Neuronal stem cell (in vitro differentiated cells): ENCODE measurements around the gene PAQR5.

Experiments
- DNase-seq: peaks from one replicate; pipeline ENCODE4 v3.0.0-alpha.2; 2013; ENCODE audit warnings: low spot score
- H2AFZ ChIP-seq: one replicate; pipeline ENCODE4 v1.6.1; 2013; ENCODE audit warnings: mild to moderate bottlenecking, low read length, inconsistent platforms
- H2AK5ac ChIP-seq: 2 replicates; pipeline ENCODE4 v1.6.1; 2013; ENCODE audit warnings: low read depth, mild to moderate bottlenecking, inconsistent platforms, low read length, moderate library complexity, mixed read lengths
- H2BK120ac ChIP-seq: 2 replicates; pipeline ENCODE4 v1.6.1; 2013; ENCODE audit warnings: low read depth, mild to moderate bottlenecking, inconsistent platforms, low read length, moderate library complexity, mixed read lengths
- H2BK12ac ChIP-seq: one replicate; pipeline ENCODE4 v1.6.1; 2013; ENCODE audit warnings: low read length, inconsistent platforms
- H2BK15ac ChIP-seq: 2 replicates; pipeline ENCODE4 v1.6.1; 2013; ENCODE audit warnings: mild to moderate bottlenecking, low read length, inconsistent platforms, mixed read lengths
- H2BK5ac ChIP-seq: one replicate; pipeline ENCODE4 v1.6.1; 2013; ENCODE audit warnings: inconsistent platforms, mild to moderate bottlenecking, low read length, moderate library complexity
- H3K14ac ChIP-seq: one replicate; pipeline ENCODE4 v1.6.1; 2013; ENCODE audit warnings: low read length, inconsistent platforms
- H3K18ac ChIP-seq: 2 replicates; pipeline ENCODE4 v1.6.1; 2013; ENCODE audit warnings: low read length, inconsistent platforms
- H3K23ac ChIP-seq: 2 replicates; pipeline ENCODE4 v1.6.1; 2013; ENCODE audit warnings: low read depth, mild to moderate bottlenecking, mixed read lengths, low read length, inconsistent platforms; ENCODE audit not compliant: poor library complexity
- H3K27ac ChIP-seq: replicated peaks from 3 replicates; pipeline ENCODE4 v1.5.1; 2013; ENCODE audit warnings: low read length, inconsistent platforms
- H3K27me3 ChIP-seq, 3 experiments: 2 replicates each; pipeline ENCODE4 v1.6.1; 2013; ENCODE audit warnings: low read length in 3 of 3, mild to moderate bottlenecking in 2 of 3, inconsistent platforms in 1 of 3, low read depth in 1 of 3, mixed read lengths in 1 of 3, moderate library complexity in 1 of 3; ENCODE audit not compliant: control insufficient read depth in 3 of 3, insufficient read depth in 3 of 3
- H3K36me3 ChIP-seq, 2 donors: replicated peaks in 1 of 2; 2 replicates each; pipeline ENCODE4 v1.6.1; 2013; ENCODE audit warnings: low read length in 2 of 2; ENCODE audit not compliant: control insufficient read depth in 2 of 2, insufficient read depth in 2 of 2
- H3K4ac ChIP-seq: 2 replicates; pipeline ENCODE4 v1.6.1; 2013; ENCODE audit warnings: inconsistent platforms, mild to moderate bottlenecking, low read length, moderate library complexity
- H3K4me1 ChIP-seq, 2 donors: 1 replicate in 1 of 2; 2 replicates in 1 of 2; pipeline ENCODE4 v1.6.1; 2013; ENCODE audit warnings: low read length in 2 of 2, low read depth in 1 of 2; ENCODE audit not compliant: control insufficient read depth in 2 of 2, insufficient read depth in 1 of 2
- H3K4me2 ChIP-seq: one replicate; pipeline ENCODE4 v1.6.1; 2013; ENCODE audit warnings: mild to moderate bottlenecking, low read length, inconsistent platforms; ENCODE audit not compliant: insufficient read depth, poor library complexity, severe bottlenecking
- H3K4me3 ChIP-seq, 2 donors: 2 replicates each; pipeline ENCODE4 v1.5.1; 2013; ENCODE audit warnings: low read length in 2 of 2, mild to moderate bottlenecking in 2 of 2, inconsistent platforms in 1 of 2, moderate library complexity in 1 of 2
- H3K79me1 ChIP-seq: one replicate; pipeline ENCODE4 v1.6.1; 2013; ENCODE audit warnings: low read depth, mild to moderate bottlenecking, inconsistent platforms, low read length, moderate library complexity
- H3K9ac ChIP-seq: one replicate; pipeline ENCODE4 v1.6.1; 2013; ENCODE audit warnings: mild to moderate bottlenecking, low read depth, low read length, inconsistent platforms; ENCODE audit not compliant: poor library complexity
- H3K9me3 ChIP-seq, 2 donors: replicated peaks in 1 of 2; 2 replicates each; pipeline versions ENCODE3 to v1.6.1; 2013; ENCODE audit warnings: low read length in 2 of 2, mild to moderate bottlenecking in 2 of 2, inconsistent platforms in 1 of 2, low read depth in 1 of 2, mixed read lengths in 1 of 2, moderate library complexity in 1 of 2; ENCODE audit not compliant: control insufficient read depth in 2 of 2, insufficient read depth in 1 of 2
- H4K8ac ChIP-seq: one replicate; pipeline ENCODE4 v1.6.1; 2013; ENCODE audit warnings: low read depth, mild to moderate bottlenecking, inconsistent platforms, low read length, moderate library complexity
- H4K91ac ChIP-seq: one replicate; pipeline ENCODE4 v1.6.1; 2013; ENCODE audit warnings: low read length, low read depth, mild to moderate bottlenecking, inconsistent platforms; ENCODE audit not compliant: poor library complexity
- WGBS, 2 donors: extraction: QIAGEN DNeasy Blood & Tissue Kit; methylation state at CpG; one replicate each; pipeline ENCODE4 v1.1.7; 2013; ENCODE audit warnings: missing lambda C conversion rate in 2 of 2, mixed read lengths in 1 of 2; ENCODE audit not compliant: insufficient read length in 2 of 2, insufficient replicate concordance in 1 of 2; ENCODE audit errors: extremely low coverage in 2 of 2; 5-methylcytosine and 5-hydroxymethylcytosine counted together

PAQR5 gene

GRCh38 chr15:69452692-69453521 is 154.2 kb downstream of the PAQR5 start, which contains the start of gene RPLP1:
TSS of gene RPLP1 (plus strand) at chr15:69452818. CDS start at chr15:69452949, 131 bp downstream.
- peak within 1 kb of the TSS; percentile 97 for H3K23ac ChIP-seq
- no peaks in the 10 kb centered on the region for H3K27me3 ChIP-seq
- H2BK120ac ChIP-seq: no peak within 1 kb of the TSS
- WGBS, 2 donors: no CpG with 5 or more reads among the region's 77 CpGs
- H3K4ac ChIP-seq: peak within 1 kb of the TSS; percentile 19
- peak within 1 kb of the TSS; percentile 89 for H3K14ac ChIP-seq
- peak; percentile 90 for DNase-seq
- peak within 1 kb of the TSS; percentile 97 for H3K9ac ChIP-seq
- no peak within 1 kb of the TSS for H4K91ac ChIP-seq
- H3K4me3 ChIP-seq: peak within 1 kb of the TSS; percentile 97 to 98
- peak within 1 kb of the TSS; percentile 90 for H3K4me2 ChIP-seq
- peak within 1 kb of the TSS; percentile 40 for H2BK5ac ChIP-seq
- H3K36me3 ChIP-seq: peaks cover 16 to 65% of the 10 kb centered on the region in 2 donors
- peak within 1 kb of the TSS; percentile 76 for H3K27ac ChIP-seq
- H3K9me3 ChIP-seq: no peaks in the 10 kb centered on the region
- H3K79me1 ChIP-seq: no peaks in the 10 kb centered on the region
- no peak within 1 kb of the TSS for H2BK15ac ChIP-seq
- H2AFZ ChIP-seq: peak within 1 kb of the TSS; percentile 79
- peak within 1 kb of the TSS; percentile 24 for H2AK5ac ChIP-seq
- H4K8ac ChIP-seq: peak within 1 kb of the TSS; percentile 53
- H3K18ac ChIP-seq: peak within 1 kb of the TSS; percentile 94
- no peak within 1 kb of the TSS for H2BK12ac ChIP-seq
- peaks cover 4 to 9% of the 10 kb centered on the region in 2 donors for H3K4me1 ChIP-seq

- peak overlapping the region in 1 of 2 donors; percentile 3 for H3K4me3 ChIP-seq
- no peak overlapping the region for H2BK120ac ChIP-seq
- no peak overlapping the region for H2BK5ac ChIP-seq
- H3K18ac ChIP-seq: no peak overlapping the region
- no peak overlapping the region for H4K91ac ChIP-seq
- no peak overlapping the region for H3K4me2 ChIP-seq
- no peak overlapping the region for H4K8ac ChIP-seq
- H3K14ac ChIP-seq: no peak overlapping the region
- H3K4ac ChIP-seq: no peak overlapping the region
- H2BK12ac ChIP-seq: no peak overlapping the region
- no peaks in the 10 kb centered on the region for H3K27me3 ChIP-seq
- H3K27ac ChIP-seq: no peak overlapping the region
- no peak overlapping the region for H3K23ac ChIP-seq
- H2AFZ ChIP-seq: no peak overlapping the region
- H3K36me3 ChIP-seq: peaks cover 16 to 49% of the 10 kb centered on the region in 2 donors
- no CpG with 5 or more reads among the region's 5 CpGs for WGBS, 2 donors
- no peak overlapping the region for H2AK5ac ChIP-seq
- peaks cover 4 to 9% of the 10 kb centered on the region in 2 donors for H3K4me1 ChIP-seq
- H3K9me3 ChIP-seq: no peaks in the 10 kb centered on the region
- DNase-seq: no peak
- no peaks in the 10 kb centered on the region for H3K79me1 ChIP-seq
- H3K9ac ChIP-seq: no peak overlapping the region
- no peak overlapping the region for H2BK15ac ChIP-seq
Measured at GRCh38 chr15:69454953-69455352, 156.2 kb downstream of the PAQR5 start.

- H3K4me3 ChIP-seq: no peak overlapping the region
- H2BK15ac ChIP-seq: no peak overlapping the region
- H2AK5ac ChIP-seq: no peak overlapping the region
- H3K4me2 ChIP-seq: no peak overlapping the region
- no peak overlapping the region for H3K9ac ChIP-seq
- no peak overlapping the region for H2BK120ac ChIP-seq
- H3K18ac ChIP-seq: no peak overlapping the region
- no peak overlapping the region for H3K14ac ChIP-seq
- H3K4ac ChIP-seq: no peak overlapping the region
- no peak for DNase-seq
- WGBS, 2 donors: no CpG with 5 or more reads among the region's 13 CpGs
- H3K27ac ChIP-seq: no peak overlapping the region
- H3K36me3 ChIP-seq: peaks cover 16 to 47% of the 10 kb centered on the region in 2 donors
- no peak overlapping the region for H2BK12ac ChIP-seq
- no peak overlapping the region for H3K23ac ChIP-seq
- H3K9me3 ChIP-seq: no peaks in the 10 kb centered on the region
- no peaks in the 10 kb centered on the region for H3K79me1 ChIP-seq
- H2BK5ac ChIP-seq: no peak overlapping the region
- no peak overlapping the region for H2AFZ ChIP-seq
- no peak overlapping the region for H4K8ac ChIP-seq
- no peak overlapping the region for H4K91ac ChIP-seq
- H3K27me3 ChIP-seq: no peaks in the 10 kb centered on the region
- H3K4me1 ChIP-seq: peaks cover 4 to 9% of the 10 kb centered on the region in 2 donors
Measured at GRCh38 chr15:69456208-69457166, 157.8 kb downstream of the PAQR5 start.
